ENCODE data around the gene ERAP2. TPM values are rescaled to one million over a fixed set of nuclear protein-coding genes. Genes with fewer than 3 reads are reported as not detected.
"Not testable (repeated sequence)": the region's sequence is repeated elsewhere in the genome, so short reads cannot be mapped to it uniquely, and the experiment has no call there.

Gene ERAP2
- total RNA-seq, 2 experiments from 2014 or later = 122 to 138 TPM

- H3K27ac Mint-ChIP-seq = peak overlapping the region; percentile 37
- POLR2A ChIA-PET = interaction anchor here (0.7 kb wide), 1 partner anchor 61 kb away, joined by 4 read pairs; the partner anchor contains the start of gene ERAP1
Measured at GRCh38 chr5:96868603-96869371, 7.5 kb upstream of the ERAP2 start.

GRCh38 chr5:96869372-96869641 is 7.0 kb upstream of the ERAP2 start:
- DNase-seq = no peak
- Mint-ChIP-seq H3K27ac (peak overlapping the region; percentile 4), H3K36me3 (ENCODE audit: low read depth) (no peaks in the 10 kb centered on the region), H3K27me3 (no peaks in the 10 kb centered on the region), H3K4me1 (peaks cover 53% of the 10 kb centered on the region), H3K9me3 (no peaks in the 10 kb centered on the region), H3K4me3 (no peak overlapping the region)
- POLR2A ChIA-PET = no interaction called here
- CTCF ChIA-PET = interaction anchor here (0.6 to 3.5 kb wide), 30 partner anchors 8 to 294 kb away, joined by 3 to 17 read pairs (median 4); partner anchors contain the start of genes ERAP1 and ERAP2

More at GRCh38 chr5:96868603-96869371, 7.5 kb upstream of the ERAP2 start:
- Mint-ChIP-seq H3K4me1 (peaks cover 53% of the 10 kb centered on the region), H3K36me3 (ENCODE audit: low read depth) (no peaks in the 10 kb centered on the region), H3K4me3 (no peak overlapping the region), H3K27me3 (no peaks in the 10 kb centered on the region), H3K9me3 (no peaks in the 10 kb centered on the region)
- peak; percentile 62 for DNase-seq
- CTCF ChIA-PET = interaction anchor here (0.6 to 3.5 kb wide), 31 partner anchors 9 to 294 kb away, joined by 3 to 17 read pairs (median 4); partner anchors contain the start of genes ERAP1 and ERAP2

GRCh38 chr5:96870094-96871026 is 5.9 kb upstream of the ERAP2 start:
- ChIA-PET POLR2A (interaction anchor here (0.6 kb wide), 1 partner anchor 26 kb away, joined by 6 read pairs; no protein-coding TSS in a partner anchor), CTCF (interaction anchor here (0.5 to 3.5 kb wide), 19 partner anchors 10 to 291 kb away, joined by 3 to 12 read pairs (median 4); partner anchors contain the start of gene ERAP1)
- peaks cover 62% of the 10 kb centered on the region for H3K4me1 Mint-ChIP-seq
- H3K27me3 Mint-ChIP-seq = no peaks in the 10 kb centered on the region
- DNase-seq = no peak
- no peaks in the 10 kb centered on the region for H3K36me3 Mint-ChIP-seq (ENCODE audit: low read depth)
- H3K9me3 Mint-ChIP-seq = no peaks in the 10 kb centered on the region
- H3K27ac Mint-ChIP-seq = peak overlapping the region; percentile 86
- no peak overlapping the region for H3K4me3 Mint-ChIP-seq

GRCh38 chr5:96871027-96871399 is 5.3 kb upstream of the ERAP2 start:
- Mint-ChIP-seq H3K4me3 (peak overlapping the region; percentile 48), H3K4me1 (peaks cover 69% of the 10 kb centered on the region), H3K36me3 (ENCODE audit: low read depth) (no peaks in the 10 kb centered on the region), H3K27me3 (no peaks in the 10 kb centered on the region), H3K9me3 (no peaks in the 10 kb centered on the region), H3K27ac (peak overlapping the region; percentile 86)
- CTCF ChIA-PET = interaction anchor here (1.0 to 3.5 kb wide), 4 partner anchors 12 to 102 kb away, joined by 3 to 10 read pairs (median 6); no protein-coding TSS in a partner anchor
- DNase-seq = no peak
- POLR2A ChIA-PET = interaction anchor here (0.6 to 0.7 kb wide), 2 partner anchors 25 to 70 kb away, joined by 3 to 6 read pairs; no protein-coding TSS in a partner anchor

- no peaks in the 10 kb centered on the region for H3K27me3 Mint-ChIP-seq
- DNase-seq = no peak
- no peaks in the 10 kb centered on the region for H3K9me3 Mint-ChIP-seq
- H3K36me3 Mint-ChIP-seq (ENCODE audit: low read depth) = no peaks in the 10 kb centered on the region
- H3K27ac Mint-ChIP-seq = peak overlapping the region; percentile 86
- CTCF ChIA-PET = interaction anchor here (0.7 to 3.5 kb wide), 5 partner anchors 11 to 102 kb away, joined by 3 to 10 read pairs (median 4); no protein-coding TSS in a partner anchor
- POLR2A ChIA-PET = interaction anchor here (0.7 to 1.3 kb wide), 2 partner anchors 63 to 69 kb away, joined by 3 to 4 read pairs; partner anchors contain the start of gene ERAP1
- peaks cover 69% of the 10 kb centered on the region for H3K4me1 Mint-ChIP-seq
- peak overlapping the region; percentile 48 for H3K4me3 Mint-ChIP-seq
Measured at GRCh38 chr5:96871686-96872085, 4.6 kb upstream of the ERAP2 start.

- ChIA-PET CTCF (interaction anchor here (1.3 to 1.9 kb wide), 4 partner anchors 10 to 124 kb away, joined by 3 to 8 read pairs (median 4); partner anchors contain the start of gene ERAP1), POLR2A (no interaction called here)
- Mint-ChIP-seq H3K36me3 (ENCODE audit: low read depth) (peaks cover 2% of the 10 kb centered on the region), H3K9me3 (no peaks in the 10 kb centered on the region), H3K4me1 (peaks cover 73% of the 10 kb centered on the region), H3K27ac (peak overlapping the region; percentile 72), H3K27me3 (no peaks in the 10 kb centered on the region), H3K4me3 (no peak overlapping the region)
- no peak for DNase-seq
Measured at GRCh38 chr5:96873449-96873848, 2.9 kb upstream of the ERAP2 start.

GRCh38 chr5:96874631-96875030 is 1.7 kb upstream of the ERAP2 start:
- Mint-ChIP-seq H3K27ac (peak overlapping the region; percentile 72), H3K27me3 (no peaks in the 10 kb centered on the region), H3K4me1 (peaks cover 66% of the 10 kb centered on the region), H3K9me3 (no peaks in the 10 kb centered on the region), H3K4me3 (no peak overlapping the region), H3K36me3 (ENCODE audit: low read depth) (peaks cover 7% of the 10 kb centered on the region)
- ChIA-PET CTCF (interaction anchor here (1.1 to 1.9 kb wide), 7 partner anchors 11 to 137 kb away, joined by 3 to 8 read pairs (median 4); partner anchors contain the start of gene ERAP1), POLR2A (interaction anchor here (0.8 kb wide), 1 partner anchor 127 kb away, joined by 3 read pairs; no protein-coding TSS in a partner anchor)
- no peak for DNase-seq

DNA sequence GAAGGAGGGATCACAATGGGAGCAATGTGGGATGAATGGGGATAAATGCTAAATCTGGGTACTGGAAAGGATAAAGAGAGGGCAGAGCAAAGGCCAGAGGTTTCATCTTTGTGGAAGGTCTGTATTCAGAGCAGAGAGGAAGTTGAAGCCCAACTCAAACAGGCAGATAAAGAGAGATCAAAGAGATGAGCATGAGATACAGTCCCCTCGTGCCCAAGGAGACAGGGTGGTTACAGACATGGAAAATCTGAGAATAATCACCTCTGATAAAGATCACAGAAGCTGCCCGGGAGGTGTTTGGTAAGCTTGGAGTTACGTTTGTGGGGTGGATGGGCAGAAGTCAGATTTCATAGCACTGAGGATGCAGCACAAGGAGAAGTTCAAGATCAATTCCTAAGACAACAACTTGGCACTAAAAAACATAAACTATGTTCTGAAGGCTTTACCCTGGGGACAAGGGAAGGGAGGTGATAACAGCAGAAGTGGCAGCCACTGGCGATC is 459 bp upstream of the ERAP2 start:
- Mint-ChIP-seq H3K4me1 (peaks cover 66% of the 10 kb centered on the region), H3K4me3 (peak overlapping the region; percentile 92), H3K27me3 (no peaks in the 10 kb centered on the region), H3K36me3 (ENCODE audit: low read depth) (peaks cover 19% of the 10 kb centered on the region), H3K27ac (peak overlapping the region; percentile 95), H3K9me3 (no peaks in the 10 kb centered on the region)
- ChIA-PET POLR2A (interaction anchor here (0.5 to 1.2 kb wide), 2 partner anchors 22 to 48 kb away, joined by 4 read pairs; no protein-coding TSS in a partner anchor), CTCF (interaction anchor here (1.1 to 2.5 kb wide), 8 partner anchors 10 to 267 kb away, joined by 3 to 6 read pairs (median 3); partner anchors contain the start of genes LIX1 and LNPEP)
- DNase-seq = peak; percentile 50

GRCh38 chr5:96876977-96877469 is 723 bp downstream of the ERAP2 start:
- H3K27me3 Mint-ChIP-seq, H3K9me3 Mint-ChIP-seq, DNase-seq: not testable (repeated sequence)
- POLR2A ChIA-PET = interaction anchor here (1.2 to 1.3 kb wide), 3 partner anchors 9 to 69 kb away, joined by 4 to 10 read pairs (median 4); partner anchors contain the start of gene ERAP1
- Mint-ChIP-seq H3K27ac (peak overlapping the region; percentile 95), H3K4me1 (peaks cover 67% of the 10 kb centered on the region), H3K36me3 (ENCODE audit: low read depth) (peaks cover 31% of the 10 kb centered on the region), H3K4me3 (peak overlapping the region; percentile 92)
- CTCF ChIA-PET = interaction anchor here (0.9 to 2.8 kb wide), 11 partner anchors 9 to 265 kb away, joined by 3 to 17 read pairs (median 3); partner anchors contain the start of genes ERAP1, LIX1 and LNPEP

DNA sequence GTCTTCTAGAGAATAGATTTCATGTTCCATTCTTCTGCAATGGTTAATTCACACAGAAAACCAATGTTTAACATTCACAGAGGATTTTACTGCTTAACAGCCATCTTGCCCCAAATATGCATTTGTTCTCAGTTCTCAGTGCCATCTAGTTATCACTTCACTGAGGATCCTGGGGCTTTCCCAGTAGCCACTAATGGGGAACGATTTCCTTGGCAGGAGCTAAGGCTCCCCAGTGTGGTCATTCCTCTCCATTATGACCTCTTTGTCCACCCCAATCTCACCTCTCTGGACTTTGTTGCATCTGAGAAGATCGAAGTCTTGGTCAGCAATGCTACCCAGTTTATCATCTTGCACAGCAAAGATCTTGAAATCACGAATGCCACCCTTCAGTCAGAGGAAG is 3.4 kb downstream of the ERAP2 start:
- H3K4me1 Mint-ChIP-seq = peaks cover 72% of the 10 kb centered on the region
- no peaks in the 10 kb centered on the region for H3K27me3 Mint-ChIP-seq
- ChIA-PET CTCF (interaction anchor here (0.5 kb wide), 1 partner anchor 13 kb away, joined by 3 read pairs; no protein-coding TSS in a partner anchor), POLR2A (interaction anchor here (0.7 kb wide), 1 partner anchor 13 kb away, joined by 3 read pairs; no protein-coding TSS in a partner anchor)
- no peaks in the 10 kb centered on the region for H3K9me3 Mint-ChIP-seq
- peaks cover 55% of the 10 kb centered on the region for H3K36me3 Mint-ChIP-seq (ENCODE audit: low read depth)
- H3K4me3 Mint-ChIP-seq = peak overlapping the region; percentile 59
- DNase-seq = no peak
- peak overlapping the region; percentile 5 for H3K27ac Mint-ChIP-seq

- POLR2A ChIA-PET = interaction anchor here (0.7 kb wide), 1 partner anchor 12 kb away, joined by 3 read pairs; no protein-coding TSS in a partner anchor
- CTCF ChIA-PET = interaction anchor here (1.2 to 2.1 kb wide), 2 partner anchors 12 to 73 kb away, joined by 3 to 10 read pairs; partner anchors contain the start of gene ERAP1
Measured at GRCh38 chr5:96880444-96881164, 4.3 kb downstream of the ERAP2 start.

More at GRCh38 chr5:96880444-96881164, 4.3 kb downstream of the ERAP2 start:
- no peaks in the 10 kb centered on the region for H3K27me3 Mint-ChIP-seq
- peaks cover 73% of the 10 kb centered on the region for H3K4me1 Mint-ChIP-seq
- H3K9me3 Mint-ChIP-seq = no peaks in the 10 kb centered on the region
- peak overlapping the region; percentile 59 for H3K4me3 Mint-ChIP-seq
- no peak for DNase-seq
- peak overlapping the region; percentile 39 for H3K27ac Mint-ChIP-seq
- H3K36me3 Mint-ChIP-seq (ENCODE audit: low read depth) = peaks cover 65% of the 10 kb centered on the region
